Measurements from ENCODE around the gene RAMACL. TPM values are rescaled to one million over a fixed set of nuclear protein-coding genes. Genes with fewer than 3 reads are reported as not detected.
A peak's percentile ranks its signal among the peaks of the same experiment; 100 is the strongest.

The RAMACL gene
- total RNA-seq, 4 donors from 2014 or later, result 3.7 to 13.4 (median 9.0) TPM

GRCh38 chr6:166546653-166547052 is 39.8 kb downstream of the RAMACL start:
- Histone ChIP-seq H3K36me3 (no peaks in the 10 kb centered on the region), H3K27me3 (no peaks in the 10 kb centered on the region), H3K4me3 (replicated peaks in 1 of 3) (no peak overlapping the region), H3K4me1 (peaks cover 5 to 12% of the 10 kb centered on the region in 2 donors), H3K9me3 (no peaks in the 10 kb centered on the region), H3K27ac (no peak overlapping the region)
- TF ChIP-seq CTCF (IDR thresholded peaks at IDR 0.05) (no peak), POLR2A (IDR thresholded peaks at IDR 0.05) (no peak)
- intact Hi-C loops (cut with DNase I), result no loop called here
- WGBS, 2 donors, result 94 to 97% methylated on average over 6 of the region's 6 CpGs
- no peak for DNase-seq

DNA sequence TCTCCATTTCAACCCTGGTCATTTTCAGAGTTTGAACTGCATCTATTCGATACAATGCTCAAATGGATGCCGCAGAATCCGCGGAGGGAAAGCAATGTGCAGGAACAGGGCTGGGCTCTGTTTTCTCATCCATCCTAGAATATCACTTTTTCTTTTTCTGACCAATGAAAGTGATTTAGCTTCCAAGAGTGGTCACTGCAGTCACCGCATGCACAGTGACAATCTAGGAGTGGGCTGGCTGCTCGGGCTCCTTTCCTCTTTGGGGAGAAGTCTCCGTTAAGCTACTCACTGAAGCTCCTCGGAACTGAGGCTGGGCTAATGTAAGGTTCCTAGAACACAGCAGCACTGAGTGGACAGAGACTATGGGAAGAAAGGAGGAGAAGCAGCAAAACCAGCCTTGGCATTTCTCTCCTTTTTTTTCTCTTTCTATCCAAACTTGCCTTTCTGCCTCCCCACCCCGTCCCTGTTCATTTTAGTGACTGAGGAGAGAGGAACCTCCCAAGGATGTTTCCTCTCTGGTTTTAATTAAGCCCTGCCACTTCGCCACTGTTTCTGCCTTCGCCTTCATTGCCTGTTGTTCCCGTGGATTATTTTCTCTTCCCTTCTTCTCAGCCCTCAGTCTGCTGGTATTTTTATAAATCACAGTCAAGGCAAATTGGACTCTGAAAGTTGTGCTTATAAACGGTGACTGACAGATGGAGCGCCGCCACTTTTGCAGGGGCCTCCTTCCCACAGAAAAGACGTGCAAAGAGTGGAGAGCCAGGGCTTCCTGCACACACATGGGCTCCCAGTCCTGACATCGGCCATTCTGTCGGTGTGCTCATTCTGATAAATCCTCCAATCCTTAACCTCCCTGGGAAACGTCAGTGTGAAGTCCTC is 41.1 kb downstream of the RAMACL start:
- no peaks in the 10 kb centered on the region for H3K9me3 ChIP-seq
- no peaks in the 10 kb centered on the region for H3K27me3 ChIP-seq
- H3K4me3 ChIP-seq (replicated peaks in 1 of 3), result no peak overlapping the region
- no peaks in the 10 kb centered on the region for H3K36me3 ChIP-seq
- intact Hi-C loops (cut with DNase I), result no loop called here
- TF ChIP-seq POLR2A (IDR thresholded peaks at IDR 0.05) (no peak), CTCF (IDR thresholded peaks at IDR 0.05) (no peak)
- no peak overlapping the region for H3K27ac ChIP-seq
- 87 to 91% methylated on average over 19 of the region's 19 CpGs for WGBS, 2 donors
- DNase-seq, result no peak
- H3K4me1 ChIP-seq, result peaks cover 5 to 12% of the 10 kb centered on the region in 2 donors

DNA sequence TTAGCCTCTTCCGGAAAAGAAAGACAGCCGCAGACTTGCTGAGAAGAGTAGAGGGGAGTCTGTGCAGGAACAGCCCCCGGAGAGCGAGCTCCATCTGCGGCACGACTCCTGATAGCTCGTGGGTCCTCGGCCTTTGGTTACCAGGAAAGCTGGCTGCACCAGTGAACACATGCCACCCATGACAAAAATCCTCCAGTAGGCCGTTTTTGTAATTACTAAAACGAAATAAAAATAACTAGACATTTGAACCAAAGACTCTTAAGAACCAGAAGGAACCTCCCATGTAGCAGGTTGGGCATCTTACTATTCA is 42.2 kb downstream of the RAMACL start:
- no peak overlapping the region for H3K27ac ChIP-seq
- no peaks in the 10 kb centered on the region for H3K27me3 ChIP-seq
- 91 to 94% methylated on average over 10 of the region's 10 CpGs for WGBS, 2 donors
- intact Hi-C loops (cut with DNase I), result no loop called here
- H3K9me3 ChIP-seq, result no peaks in the 10 kb centered on the region
- H3K4me3 ChIP-seq (replicated peaks in 1 of 3), result no peak overlapping the region
- no peak for DNase-seq
- no peaks in the 10 kb centered on the region for H3K36me3 ChIP-seq
- TF ChIP-seq CTCF (IDR thresholded peaks at IDR 0.05), result no peak
- TF ChIP-seq POLR2A (IDR thresholded peaks at IDR 0.05), result no peak
- peaks cover 5 to 12% of the 10 kb centered on the region in 2 donors for H3K4me1 ChIP-seq

DNA sequence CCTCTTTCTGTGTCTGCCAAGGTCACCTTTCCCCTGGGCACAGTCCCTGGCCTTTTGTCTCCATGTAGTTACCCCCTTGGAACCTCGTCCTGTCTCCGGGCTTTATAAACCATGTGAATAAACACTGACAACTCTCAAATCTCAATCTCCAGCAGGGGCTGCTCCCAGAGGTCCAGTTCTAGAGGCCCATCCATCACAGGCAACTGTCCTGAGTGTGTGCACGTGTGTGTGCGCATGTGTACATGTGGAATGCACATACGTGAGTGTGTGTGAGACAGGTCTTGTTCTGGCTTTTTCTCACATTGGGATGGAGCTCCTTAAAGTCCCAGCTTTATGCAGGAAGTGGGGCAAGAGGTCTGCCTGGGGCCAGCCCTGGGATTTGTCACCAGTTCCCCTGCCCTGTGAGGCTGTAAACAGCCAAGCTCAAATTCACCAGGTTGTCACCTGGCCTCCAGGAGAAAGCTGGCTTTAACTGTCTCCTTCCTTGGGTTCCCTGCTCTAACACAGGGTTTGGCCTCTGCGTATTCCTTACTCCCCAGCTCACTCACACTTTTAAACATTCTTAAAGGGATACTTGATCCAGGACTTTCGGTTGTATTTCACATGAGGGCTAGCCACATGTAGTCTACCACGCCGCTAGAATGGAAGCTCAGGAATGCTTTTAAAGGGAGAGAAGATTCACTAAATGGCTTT is 42.7 kb downstream of the RAMACL start:
- Histone ChIP-seq H3K4me1 (peaks cover 5 to 12% of the 10 kb centered on the region in 2 donors), H3K9me3 (no peaks in the 10 kb centered on the region), H3K36me3 (no peaks in the 10 kb centered on the region), H3K27ac (peak overlapping the region in 1 of 3 donors; percentile 71), H3K4me3 (replicated peaks in 1 of 3) (no peak overlapping the region), H3K27me3 (no peaks in the 10 kb centered on the region)
- WGBS, 2 donors, result 91 to 93% methylated on average over 9 of the region's 9 CpGs
- TF ChIP-seq POLR2A (IDR thresholded peaks at IDR 0.05), result no peak
- no peak for TF ChIP-seq CTCF (IDR thresholded peaks at IDR 0.05)
- no peak for DNase-seq
- intact Hi-C loops (cut with DNase I), result no loop called here

GRCh38 chr6:166542580-166542912 is 43.9 kb downstream of the RAMACL start:
- H3K9me3 ChIP-seq, result no peaks in the 10 kb centered on the region
- intact Hi-C loops (cut with DNase I), result no loop called here
- H3K27me3 ChIP-seq, result no peaks in the 10 kb centered on the region
- peaks cover 0 to 4% of the 10 kb centered on the region in 2 donors for H3K36me3 ChIP-seq
- TF ChIP-seq POLR2A (IDR thresholded peaks at IDR 0.05) (no peak), CTCF (IDR thresholded peaks at IDR 0.05) (no peak)
- peaks cover 5 to 12% of the 10 kb centered on the region in 2 donors for H3K4me1 ChIP-seq
- 25 to 36% methylated on average over 4 of the region's 4 CpGs for WGBS, 2 donors
- no peak overlapping the region for H3K4me3 ChIP-seq (replicated peaks in 1 of 3)
- H3K27ac ChIP-seq, result peak overlapping the region; percentile 14 to 71 (median 35)
- DNase-seq, result peak; percentile 52 to 76
